NCI-H526 treated with DMSO at 0.1 percent for 48 hours (cell line): ENCODE results near the gene TRIM16.
"Not testable (repeated sequence)": the region's sequence is repeated elsewhere in the genome, so short reads cannot be mapped to it uniquely, and the experiment has no call there.

ENCODE experiments used
- DNase-seq: peaks from one replicate; lab custom pipeline; 2025; lab: John Stamatoyannopoulos, UW

Gene TRIM16

GRCh38 chr17:15658296-15658695, 25.8 kb downstream of the TRIM16 start:
- DNase-seq, result no peak

GRCh38 chr17:15657868-15658267, 26.2 kb downstream of the TRIM16 start:
- no peak for DNase-seq

- no peak for DNase-seq
These were observed 29.1 kb downstream of the TRIM16 start for GRCh38 chr17:15654886-15655561.

- DNase-seq, result not testable (repeated sequence)
These were observed 29.7 kb downstream of the TRIM16 start for GRCh38 chr17:15654401-15654800.

- no peak for DNase-seq
These were observed 31.2 kb downstream of the TRIM16 start for GRCh38 chr17:15652960-15653359.

- no peak for DNase-seq
These were observed 32.5 kb downstream of the TRIM16 start for GRCh38 chr17:15651583-15652110.

GRCh38 chr17:15650741-15651582, 33.1 kb downstream of the TRIM16 start:
- DNase-seq, result no peak

GRCh38 chr17:15649861-15650421, 34.2 kb downstream of the TRIM16 start:
- no peak for DNase-seq

GRCh38 chr17:15648386-15648785, 35.7 kb downstream of the TRIM16 start:
- no peak for DNase-seq

- DNase-seq, result not testable (repeated sequence)
These were observed 38.2 kb downstream of the TRIM16 start for GRCh38 chr17:15645942-15646312.

GRCh38 chr17:15645099-15645941, 38.8 kb downstream of the TRIM16 start:
- not testable (repeated sequence) for DNase-seq

- not testable (repeated sequence) for DNase-seq
These were observed 41.4 kb downstream of the TRIM16 start for GRCh38 chr17:15642505-15643251.

- not testable (repeated sequence) for DNase-seq
These were observed 42.1 kb downstream of the TRIM16 start for GRCh38 chr17:15642014-15642413.

- not testable (repeated sequence) for DNase-seq
These were observed 53.1 kb downstream of the TRIM16 start for GRCh38 chr17:15630930-15631453.

- DNase-seq, result not testable (repeated sequence)
These were observed 54.1 kb downstream of the TRIM16 start for GRCh38 chr17:15629991-15630390.

- not testable (repeated sequence) for DNase-seq
These were observed 60.4 kb downstream of the TRIM16 start for GRCh38 chr17:15623661-15624209.

- DNase-seq, result not testable (repeated sequence)
These were observed 60.9 kb downstream of the TRIM16 start for GRCh38 chr17:15623255-15623654.

GRCh38 chr17:15622124-15622523, 62.0 kb downstream of the TRIM16 start:
- not testable (repeated sequence) for DNase-seq

- DNase-seq, result peak; percentile 5
These were observed 64.6 kb downstream of the TRIM16 start, which contains the start of gene FBXW10B for GRCh38 chr17:15619331-15620058. Gene FBXW10B, minus strand, starts transcription at chr17:15619704. Its CDS starts 192 bp downstream, at chr17:15619512.

GRCh38 chr17:15616828-15617227, 67.3 kb downstream of the TRIM16 start:
- not testable (repeated sequence) for DNase-seq
